Mammary epithelial cell (primary cell): ENCODE data around the gene CLK1.

Experiments
- EZH2 ChIP-seq: IDR thresholded peaks from 2 replicates; pipeline ENCODE4 v1.6.1; 2012; ENCODE audit warnings: low read length, inconsistent platforms, borderline replicate concordance
- TF ChIP-seq, protein P1 (sequence below), 2 donors: IDR thresholded peaks in 1 of 2; conservative IDR thresholded peaks in 1 of 2; 2 replicates each; pipeline ENCODE4 v1.5.1; 2011 to 2012; ENCODE audit warnings: inconsistent platforms in 2 of 2, low read length in 2 of 2, mild to moderate bottlenecking in 2 of 2, control low read depth in 1 of 2, low read depth in 1 of 2; ENCODE audit not compliant: insufficient read depth in 1 of 2; ENCODE audit errors: extremely low read depth in 1 of 2

DNA sequence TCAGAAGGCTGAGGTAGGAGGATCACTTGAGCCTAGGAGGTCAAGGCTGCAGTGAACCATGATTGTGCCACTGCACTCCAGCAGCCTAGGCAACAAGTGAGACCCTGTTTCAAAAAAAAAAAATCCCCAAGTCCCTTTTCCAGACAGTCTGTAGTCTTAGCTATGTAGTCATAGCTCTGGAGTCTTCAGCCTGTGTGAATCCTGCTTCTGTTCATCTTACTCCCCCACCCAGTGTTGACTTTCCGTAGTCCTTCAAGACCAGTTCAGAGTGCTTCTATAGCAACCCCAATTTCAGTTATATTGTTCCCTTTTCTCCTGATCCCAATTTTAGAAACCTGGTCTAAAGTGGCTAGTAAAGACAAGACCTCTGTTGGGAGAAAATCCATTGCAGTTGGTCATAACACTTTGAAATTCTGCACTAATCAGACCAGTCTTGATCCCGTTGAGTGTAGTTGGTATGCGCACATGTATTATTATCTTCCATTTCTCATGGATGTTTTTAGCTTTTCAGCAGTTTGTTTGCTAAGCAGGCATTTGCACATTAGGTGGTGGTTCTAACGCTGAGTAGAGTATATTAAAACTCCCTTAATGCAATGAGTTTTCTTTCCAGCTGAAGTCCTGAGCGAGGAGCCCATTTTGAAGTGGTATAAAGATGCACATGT lies 43.8 kb downstream of the CLK1 start:
- no peak for TF ChIP-seq EZH2
- TF ChIP-seq, protein P1, sequence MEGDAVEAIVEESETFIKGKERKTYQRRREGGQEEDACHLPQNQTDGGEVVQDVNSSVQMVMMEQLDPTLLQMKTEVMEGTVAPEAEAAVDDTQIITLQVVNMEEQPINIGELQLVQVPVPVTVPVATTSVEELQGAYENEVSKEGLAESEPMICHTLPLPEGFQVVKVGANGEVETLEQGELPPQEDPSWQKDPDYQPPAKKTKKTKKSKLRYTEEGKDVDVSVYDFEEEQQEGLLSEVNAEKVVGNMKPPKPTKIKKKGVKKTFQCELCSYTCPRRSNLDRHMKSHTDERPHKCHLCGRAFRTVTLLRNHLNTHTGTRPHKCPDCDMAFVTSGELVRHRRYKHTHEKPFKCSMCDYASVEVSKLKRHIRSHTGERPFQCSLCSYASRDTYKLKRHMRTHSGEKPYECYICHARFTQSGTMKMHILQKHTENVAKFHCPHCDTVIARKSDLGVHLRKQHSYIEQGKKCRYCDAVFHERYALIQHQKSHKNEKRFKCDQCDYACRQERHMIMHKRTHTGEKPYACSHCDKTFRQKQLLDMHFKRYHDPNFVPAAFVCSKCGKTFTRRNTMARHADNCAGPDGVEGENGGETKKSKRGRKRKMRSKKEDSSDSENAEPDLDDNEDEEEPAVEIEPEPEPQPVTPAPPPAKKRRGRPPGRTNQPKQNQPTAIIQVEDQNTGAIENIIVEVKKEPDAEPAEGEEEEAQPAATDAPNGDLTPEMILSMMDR (conservative IDR thresholded peaks at IDR 0.05 in 1 of 2, IDR thresholded peaks at IDR 0.05 in 1 of 2; ENCODE audit: extremely low read depth in 1 of 2, insufficient read depth in 1 of 2, low read depth in 1 of 2, low read length in 2 of 2) = no peak
